GM15510 (cell line): ENCODE results near the gene ACADS.

Experiments used
- POLR2A ChIP-seq: IDR thresholded peaks from 3 replicates; pipeline ENCODE4 v1.6.1; 2011; ENCODE audit warnings: borderline replicate concordance; ENCODE audit not compliant: insufficient read length; ENCODE audit errors: extremely low read depth

ACADS gene

DNA sequence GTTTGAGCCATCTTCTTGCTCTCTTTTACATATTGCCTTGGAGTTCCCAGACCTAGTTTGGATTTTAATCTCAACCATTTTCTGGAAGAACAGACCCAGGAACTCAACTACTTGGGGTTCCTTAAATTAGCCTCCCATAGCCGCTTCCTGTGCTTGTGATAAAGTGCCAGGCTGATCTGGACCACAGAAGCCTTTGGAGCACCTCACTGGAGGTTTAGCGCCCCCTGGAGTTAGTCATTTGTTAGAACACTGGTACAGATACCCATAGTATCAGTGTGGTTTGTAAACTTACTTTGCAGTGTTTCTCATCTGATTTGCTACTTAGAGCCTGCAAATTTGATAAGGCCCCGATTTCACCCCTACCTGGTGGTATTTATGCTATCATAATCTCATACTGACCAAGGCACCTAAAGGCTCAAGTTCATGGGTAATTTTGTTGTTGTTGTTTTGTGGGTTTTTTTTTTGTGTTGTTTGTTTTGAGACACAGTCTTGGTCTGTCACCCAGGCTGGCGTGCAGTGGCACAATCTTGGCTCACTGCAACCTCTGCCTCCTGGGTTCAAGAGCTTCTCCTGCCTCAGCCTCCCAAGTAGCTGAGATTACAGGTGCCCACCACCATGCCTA lies 11.7 kb upstream of the ACADS start:
- no peak for TF ChIP-seq POLR2A

DNA sequence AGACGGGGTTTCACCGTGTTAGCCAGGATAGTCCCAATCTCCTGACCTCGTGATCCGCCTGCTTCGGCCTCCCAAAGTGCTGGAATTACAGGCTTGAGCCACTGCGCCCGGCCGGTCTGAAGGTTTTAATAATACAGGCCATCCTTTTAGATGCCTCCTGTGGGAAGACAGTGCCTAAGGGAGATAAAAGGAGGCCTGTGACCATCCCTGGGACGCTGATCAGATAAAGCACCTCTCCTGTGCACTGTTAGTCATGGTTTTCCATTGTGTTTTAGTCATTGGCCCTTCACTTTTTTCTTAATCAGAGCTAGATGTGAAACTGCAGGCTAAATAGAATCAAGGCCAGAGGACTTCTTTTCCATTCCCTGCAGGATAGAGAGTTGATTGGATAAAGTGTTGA lies 7.6 kb upstream of the ACADS start:
- TF ChIP-seq POLR2A: no peak

DNA sequence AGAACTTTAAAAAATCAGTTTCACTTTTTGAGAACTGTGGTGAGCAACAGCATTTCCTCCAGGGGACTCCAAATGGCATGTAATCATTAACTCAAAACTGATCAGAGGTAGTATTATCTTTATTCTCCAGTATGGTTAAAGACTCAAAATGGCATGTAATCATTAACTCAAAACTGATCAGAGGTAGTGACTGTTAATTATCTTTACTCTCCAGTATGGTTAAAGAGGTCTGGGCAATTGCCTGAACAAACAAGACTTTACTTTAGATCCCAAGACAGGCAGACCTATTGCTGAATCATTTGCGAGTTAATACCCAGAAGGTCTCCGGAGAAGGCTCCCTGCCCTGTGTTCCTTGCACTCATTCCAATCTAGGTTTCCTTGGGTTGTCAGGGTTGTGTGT lies 6.6 kb upstream of the ACADS start:
- TF ChIP-seq POLR2A: no peak

DNA sequence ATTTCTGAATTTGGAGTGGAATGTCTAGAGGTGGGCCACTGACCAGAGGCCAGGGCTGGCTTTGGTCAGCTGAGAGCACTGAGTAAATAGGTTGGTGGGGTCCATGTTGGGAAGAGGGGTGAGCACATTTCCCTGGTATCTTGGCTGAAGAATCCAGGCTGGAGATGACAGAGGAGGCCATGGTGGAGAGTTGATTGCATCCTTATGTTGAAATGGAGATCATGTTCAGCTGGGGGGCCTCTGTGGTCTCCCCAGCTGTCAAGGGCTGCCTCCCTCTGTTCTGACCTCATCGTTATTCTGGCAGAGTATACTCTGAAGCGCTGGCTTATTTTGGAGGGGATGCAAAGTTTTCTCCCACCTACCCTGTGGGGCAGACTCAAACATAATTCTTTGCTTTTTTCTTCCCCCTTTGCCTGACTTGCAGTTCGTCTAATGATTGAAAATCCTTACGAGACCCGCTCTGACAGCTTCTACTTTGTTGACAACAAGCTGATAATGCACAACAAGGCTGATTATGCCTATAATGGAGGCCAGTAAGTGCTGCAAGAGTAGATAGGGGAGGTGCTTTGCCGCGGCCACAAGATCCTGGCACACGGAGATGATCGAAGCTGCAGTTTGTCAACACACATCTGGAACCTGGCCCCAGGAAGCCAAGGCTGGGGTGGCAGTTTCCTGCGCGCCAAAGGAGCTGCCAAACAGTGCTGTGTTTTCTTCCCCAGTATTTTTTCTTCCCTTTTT lies 6.0 kb upstream of the ACADS start:
- no peak for TF ChIP-seq POLR2A

DNA sequence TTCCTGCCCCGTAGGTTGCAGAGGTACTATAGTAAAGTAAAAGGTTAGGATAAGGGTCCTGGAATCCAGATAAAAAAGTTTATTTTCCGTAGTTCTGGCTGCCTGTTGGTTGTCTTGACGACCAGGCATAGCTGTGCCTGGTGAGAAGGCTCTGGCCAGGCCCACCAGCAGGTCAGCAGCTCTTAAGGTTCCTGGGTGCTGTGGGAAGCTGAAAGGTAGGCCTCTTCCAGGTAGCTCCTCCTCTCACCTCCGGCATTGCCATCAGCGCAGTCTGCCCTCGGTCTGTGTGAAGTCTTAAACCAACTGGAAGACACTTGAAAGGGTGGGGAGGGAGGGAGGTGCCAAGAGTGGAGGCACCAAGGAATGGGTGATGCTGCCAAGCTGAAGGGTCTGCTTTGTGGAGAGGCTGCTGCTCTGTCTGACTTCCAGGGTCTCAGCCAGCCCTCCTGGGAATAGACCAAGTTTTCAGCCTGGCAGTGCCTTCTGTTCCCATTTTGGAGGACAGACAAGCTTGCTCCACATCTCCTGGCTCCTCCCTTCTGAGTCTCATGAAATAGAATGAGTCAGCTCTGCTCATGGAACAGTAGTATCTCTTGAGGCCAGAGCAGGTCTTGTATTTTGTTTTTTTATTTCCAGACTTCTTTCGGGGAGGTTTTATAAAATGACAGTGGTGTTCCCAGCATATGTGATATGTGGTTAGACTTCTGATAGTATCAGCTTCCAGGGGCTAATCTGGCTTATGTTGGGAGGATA lies 5.2 kb upstream of the ACADS start:
- TF ChIP-seq POLR2A: no peak

DNA sequence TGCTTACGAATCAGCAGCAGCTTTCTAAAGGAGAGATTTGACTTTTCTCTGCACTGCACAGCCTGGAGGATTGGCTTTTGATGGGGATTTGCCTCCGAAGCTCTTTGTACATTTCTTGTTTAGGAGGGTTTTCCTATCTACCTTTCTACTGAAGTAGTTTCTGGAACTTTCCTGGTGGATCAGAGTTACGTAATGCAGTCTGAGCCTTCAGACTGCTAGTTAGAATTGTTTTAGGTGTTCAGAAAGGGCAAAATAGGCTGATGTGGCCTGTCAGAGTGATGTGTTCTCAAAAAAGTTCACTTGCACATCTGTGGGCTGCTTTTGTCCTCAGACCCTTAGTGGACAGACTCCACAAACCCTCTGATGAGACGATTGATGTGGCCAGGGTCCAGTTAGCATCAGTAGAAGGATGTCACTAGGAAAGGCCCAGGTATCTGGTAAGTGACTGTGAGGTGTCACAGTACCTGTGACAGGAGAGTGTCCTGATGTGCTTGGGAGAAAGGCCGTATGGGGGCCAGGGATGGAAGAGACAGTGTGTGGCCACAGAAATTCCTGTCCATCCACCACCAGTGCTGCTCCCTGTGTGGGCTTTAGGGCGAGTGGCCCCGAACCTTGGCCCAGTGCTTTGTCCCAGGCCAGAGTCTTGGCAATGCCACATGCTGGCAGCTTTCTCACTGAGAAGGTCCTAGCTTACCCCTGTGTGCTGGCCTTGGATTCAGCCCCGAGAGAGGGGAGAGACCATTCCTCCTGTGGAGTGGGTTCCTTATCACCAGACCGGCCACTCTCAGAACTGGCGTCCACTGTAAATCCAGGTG lies 4.4 kb upstream of the ACADS start:
- no peak for TF ChIP-seq POLR2A

DNA sequence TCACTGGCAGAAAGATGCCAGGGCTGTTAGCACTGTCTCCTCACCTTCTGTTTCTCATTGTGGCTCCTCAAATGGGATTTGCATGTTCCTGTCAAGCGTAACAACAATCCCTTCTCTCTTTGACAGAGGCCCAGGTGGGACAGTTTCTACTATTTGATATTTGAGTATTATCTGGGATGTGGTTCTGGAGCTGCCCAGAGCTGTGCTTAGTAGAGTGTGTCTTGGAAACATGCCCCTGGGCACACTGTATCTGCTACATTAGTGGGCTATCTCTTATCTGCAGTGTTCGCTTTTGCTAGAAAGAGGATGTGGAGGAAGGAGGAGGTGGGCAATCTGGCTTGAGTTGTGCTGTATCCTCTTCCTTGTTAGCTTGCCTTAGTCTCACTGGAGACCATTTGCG lies 3.8 kb upstream of the ACADS start:
- no peak for TF ChIP-seq POLR2A

DNA sequence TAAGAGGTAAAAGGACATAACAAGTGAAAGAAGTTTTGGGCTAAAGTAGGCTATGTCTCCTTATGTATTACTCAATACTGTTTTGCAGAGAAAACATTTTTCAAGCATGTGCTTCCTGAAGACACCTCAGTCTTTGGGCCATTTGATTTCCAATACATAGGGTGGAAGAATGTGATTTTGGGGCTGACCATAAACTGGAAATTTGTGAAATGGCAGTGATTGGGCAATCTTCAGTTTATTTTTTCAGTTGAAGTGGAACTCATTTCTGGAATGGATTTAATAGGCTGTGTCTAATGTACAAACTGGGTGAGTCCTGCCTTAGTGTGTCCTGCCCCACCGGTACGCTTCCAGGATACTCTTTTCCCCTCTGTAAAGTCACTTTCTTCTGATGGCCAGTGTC lies 2.8 kb upstream of the ACADS start:
- no peak for TF ChIP-seq POLR2A

DNA sequence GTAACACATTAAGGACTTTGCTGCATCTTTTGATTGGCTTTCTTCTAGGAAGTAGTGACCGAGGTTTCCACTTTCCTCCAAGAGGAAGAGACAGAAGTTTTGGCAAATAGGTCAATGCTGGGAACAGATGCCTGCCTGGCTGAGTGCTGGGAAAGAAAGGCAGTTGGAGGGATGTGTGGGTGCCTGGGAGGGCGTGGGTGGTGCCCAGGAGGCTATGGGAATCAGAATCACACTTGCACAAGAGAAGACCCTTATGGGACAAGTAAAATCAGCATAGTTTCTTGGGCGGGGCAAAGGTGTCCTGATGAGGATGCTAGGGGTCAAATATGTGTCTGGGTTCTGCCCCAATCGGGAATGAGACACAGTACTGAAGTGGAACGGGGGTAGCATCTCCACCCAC lies 906 bp upstream of the ACADS start:
- TF ChIP-seq POLR2A: no peak

DNA sequence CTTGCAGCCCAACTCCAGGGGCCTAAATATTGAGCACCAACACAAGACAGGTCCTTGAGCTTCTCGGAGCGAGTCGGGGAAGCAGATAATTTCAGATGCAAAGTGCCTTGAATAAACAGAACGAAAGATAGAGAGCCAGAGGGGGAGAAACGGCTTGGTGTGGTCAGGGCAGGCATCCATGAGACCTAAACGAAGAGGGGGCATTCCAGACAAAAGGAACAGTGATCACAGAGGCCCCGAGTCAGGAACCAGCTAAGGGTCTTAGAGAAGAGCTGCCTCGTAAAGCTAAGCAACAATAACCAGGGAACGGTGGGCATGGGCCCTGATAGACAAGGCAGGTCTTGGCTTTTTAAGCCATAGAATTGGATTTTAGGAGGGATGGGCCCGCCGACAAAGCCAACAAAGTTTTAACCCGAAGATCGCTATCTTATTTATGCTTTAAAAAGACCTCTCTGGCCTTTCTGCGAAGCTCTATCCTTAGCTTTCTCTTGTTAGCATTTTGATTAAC lies 421 bp upstream of the ACADS start:
- no peak for TF ChIP-seq POLR2A

DNA sequence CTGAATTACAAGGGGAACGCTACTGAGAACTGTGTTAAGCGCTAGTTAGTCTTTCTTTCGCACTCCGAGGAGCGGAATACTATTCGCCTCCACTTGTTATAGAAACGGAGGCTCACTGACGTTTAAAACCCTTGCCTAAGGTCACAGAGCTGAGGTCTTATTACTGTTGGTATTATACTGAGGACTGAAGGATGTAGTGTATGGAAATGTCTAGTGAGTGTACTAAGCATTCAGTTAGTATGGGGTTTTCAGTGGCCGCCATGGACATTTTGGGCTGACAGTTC lies 826 bp downstream of the ACADS start:
- no peak for TF ChIP-seq POLR2A

DNA sequence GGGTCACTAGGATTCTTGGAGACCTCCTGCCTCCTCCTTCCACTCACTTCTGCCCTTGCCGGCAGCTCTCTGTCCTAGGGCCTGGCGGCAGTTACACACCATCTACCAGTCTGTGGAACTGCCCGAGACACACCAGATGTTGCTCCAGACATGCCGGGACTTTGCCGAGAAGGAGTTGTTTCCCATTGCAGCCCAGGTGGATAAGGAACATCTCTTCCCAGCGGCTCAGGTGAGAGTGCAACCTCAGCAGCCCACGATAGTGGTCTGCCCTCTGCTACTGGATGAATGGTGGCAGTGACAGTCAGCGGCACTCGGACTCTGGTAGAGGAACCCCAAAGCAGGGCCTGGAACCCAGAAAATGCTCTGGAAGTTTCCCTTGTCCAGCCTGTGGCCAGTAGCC lies 1.3 kb downstream of the ACADS start:
- no peak for TF ChIP-seq POLR2A

DNA sequence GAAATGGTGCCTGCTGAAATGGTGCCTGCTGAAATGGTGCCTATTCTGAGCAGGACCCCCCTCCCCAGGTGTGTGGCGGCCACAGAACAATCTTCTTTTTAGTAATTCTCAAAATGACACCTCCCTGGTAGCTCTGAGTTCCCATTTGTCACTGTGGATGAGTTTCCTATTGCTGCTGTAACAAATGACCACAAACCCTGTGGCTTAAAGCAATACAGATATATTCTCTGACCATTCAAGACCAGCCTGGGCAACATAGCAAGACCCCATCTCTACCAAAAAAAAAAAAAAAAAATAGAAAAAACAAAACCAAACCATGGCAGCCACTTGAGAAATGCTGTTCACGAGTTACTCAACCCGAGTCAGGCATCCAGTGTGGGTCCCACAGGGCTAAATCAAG lies 7.9 kb downstream of the ACADS start:
- TF ChIP-seq POLR2A: no peak

DNA sequence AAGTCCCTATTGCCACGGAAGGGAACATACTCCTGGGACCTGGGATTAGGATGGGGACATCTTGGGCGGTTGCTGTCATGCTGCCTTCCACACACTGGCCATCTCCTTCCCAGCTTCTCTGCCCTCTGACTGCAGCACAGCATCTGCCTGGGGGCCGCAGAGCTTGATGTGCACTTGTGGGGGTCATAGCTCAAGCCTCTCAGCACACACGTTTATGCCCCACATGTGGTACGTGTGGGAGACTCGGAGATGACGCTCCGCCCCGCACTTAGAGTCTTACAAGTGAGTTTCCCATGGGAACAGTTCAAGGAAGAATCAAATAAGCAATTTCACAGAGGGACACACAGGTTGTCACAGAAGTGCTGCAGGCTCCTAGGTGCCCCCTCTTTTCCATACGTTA lies 8.6 kb downstream of the ACADS start:
- no peak for TF ChIP-seq POLR2A

DNA sequence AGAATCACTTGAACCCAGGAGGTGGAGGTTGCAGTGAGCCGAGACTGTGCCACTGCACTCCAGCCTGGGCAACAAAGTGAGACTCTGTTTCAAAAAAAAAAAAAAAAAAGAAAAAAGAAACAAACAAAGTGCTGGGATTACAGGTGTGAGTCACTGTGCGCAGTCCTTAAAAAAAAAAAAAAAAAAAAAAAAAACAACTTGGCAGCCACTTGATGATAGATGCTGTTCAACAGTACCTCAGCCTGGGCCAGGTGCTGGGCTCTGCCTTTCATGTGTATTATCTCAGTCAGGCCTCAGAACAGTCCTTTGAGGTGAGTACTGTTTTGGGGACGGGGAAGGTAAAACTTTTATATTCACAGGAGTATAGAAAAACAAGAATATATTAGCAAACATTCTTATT lies 9.6 kb downstream of the ACADS start:
- no peak for TF ChIP-seq POLR2A
